Effector memory CD8-positive, alpha-beta T cell (primary cell): ENCODE data around the gene DDX24.

ENCODE experiments used
- ATAC-seq: fragments of 150-1000 bp; cut with Tn5 transposase; replicated peaks from 2 replicates; pipeline ENCODE4 v1.10.0; 2021; ENCODE audit warnings: mild to moderate bottlenecking, moderate library complexity
- DNase-seq, 3 experiments: peaks; one replicate each; pipeline ENCODE4 v3.0.0; 2021
- H3K27ac Mint-ChIP-seq, 2 donors: one replicate each; pipeline ENCODE4 v1.8.0; 2022; ENCODE audit warnings: mild to moderate bottlenecking in 2 of 2, mixed read lengths in 2 of 2, moderate library complexity in 2 of 2
- H3K27me3 Mint-ChIP-seq, 2 donors: one replicate each; pipeline ENCODE4 v1.8.0; 2022; ENCODE audit warnings: mixed read lengths in 2 of 2
- H3K36me3 Mint-ChIP-seq: one replicate; pipeline ENCODE4 v1.8.0; 2022; ENCODE audit warnings: mild to moderate bottlenecking, moderate library complexity, mixed read lengths; ENCODE audit not compliant: insufficient read depth
- H3K4me1 Mint-ChIP-seq, 2 donors: one replicate each; pipeline ENCODE4 v1.8.0; 2022; ENCODE audit warnings: low read depth in 2 of 2, mixed read lengths in 2 of 2
- H3K4me3 Mint-ChIP-seq, 2 donors: one replicate each; pipeline ENCODE4 v1.8.0; 2022; ENCODE audit warnings: mild to moderate bottlenecking in 2 of 2, mixed read lengths in 2 of 2, moderate library complexity in 2 of 2
- H3K9me3 Mint-ChIP-seq, 2 donors: one replicate each; pipeline ENCODE4 v1.8.0; 2022; ENCODE audit warnings: mixed read lengths in 2 of 2

DDX24 gene

DNA sequence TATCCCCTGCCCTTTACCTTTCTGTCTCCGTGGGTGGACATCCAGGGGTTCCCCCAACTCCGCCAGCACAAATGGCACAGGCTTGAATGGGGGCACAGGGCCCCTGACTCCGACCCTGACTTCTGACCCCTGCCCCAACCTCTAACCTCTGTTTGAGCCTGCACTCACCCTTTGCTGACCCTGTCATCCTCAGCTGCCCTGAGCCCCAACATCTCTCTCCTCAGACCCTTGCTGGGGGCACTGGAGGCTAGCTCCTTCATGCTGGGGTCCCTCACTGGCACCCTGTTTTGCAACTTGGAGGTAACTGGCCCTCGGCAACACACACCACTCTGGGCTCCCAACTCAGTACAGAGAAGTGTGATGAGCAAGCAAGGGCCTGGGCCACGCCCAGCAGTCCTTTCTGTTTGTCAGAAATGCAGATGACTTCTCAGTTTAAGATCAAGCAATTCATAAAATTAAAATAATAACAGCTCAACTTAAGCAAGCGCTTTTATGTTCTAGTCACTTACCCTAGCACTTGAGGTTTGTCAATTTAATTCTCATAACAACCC lies 31.6 kb upstream of the DDX24 start:
- Mint-ChIP-seq H3K27me3 (peaks cover 52 to 60% of the 10 kb centered on the region in 2 donors), H3K36me3 (no peaks in the 10 kb centered on the region), H3K4me3 (no peak overlapping the region), H3K9me3 (no peaks in the 10 kb centered on the region), H3K27ac (no peak overlapping the region), H3K4me1 (peaks cover 0 to 4% of the 10 kb centered on the region in 2 donors)
- ATAC-seq = no peak
- no peak for DNase-seq

GRCh38 chr14:94111276-94112095 lies 30.5 kb upstream of the DDX24 start:
- DNase-seq (no peak), ATAC-seq (no peak)
- Mint-ChIP-seq H3K4me3 (no peak overlapping the region), H3K27me3 (peaks cover 41 to 49% of the 10 kb centered on the region in 2 donors), H3K36me3 (no peaks in the 10 kb centered on the region), H3K27ac (no peak overlapping the region), H3K9me3 (no peaks in the 10 kb centered on the region), H3K4me1 (peaks cover 0 to 4% of the 10 kb centered on the region in 2 donors)

DNA sequence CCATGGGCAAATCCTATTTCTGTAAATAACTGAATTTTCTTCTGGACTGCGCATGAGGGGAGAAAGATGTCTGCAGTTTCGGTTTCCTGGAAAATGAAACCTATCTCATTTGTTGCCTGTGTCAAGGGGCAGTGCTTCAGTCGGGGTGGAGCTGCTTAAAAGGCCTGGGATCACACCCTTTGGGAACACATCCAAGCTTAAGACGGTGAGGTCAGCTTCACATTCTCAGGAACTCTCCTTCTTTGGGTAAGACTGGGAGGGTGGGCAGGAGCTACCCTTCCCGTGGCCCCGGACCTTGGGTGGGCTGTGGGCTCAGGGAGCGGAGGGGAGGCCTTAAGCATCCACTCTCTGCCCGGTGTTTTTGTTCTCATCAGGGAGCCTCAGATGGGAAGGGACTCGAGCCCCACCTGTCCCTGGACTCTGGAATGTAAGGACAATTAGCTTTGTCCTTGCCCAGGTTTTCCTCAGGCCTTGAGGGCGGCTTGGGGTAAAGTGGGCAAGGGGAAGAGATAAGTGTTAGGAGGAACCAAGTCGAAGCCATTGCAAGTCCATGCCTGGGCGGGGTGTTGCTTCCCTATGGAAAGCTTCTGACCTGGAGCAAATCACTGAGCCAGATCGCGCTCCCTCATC lies 29.7 kb upstream of the DDX24 start, which contains the start of gene IFI27:
Gene IFI27 (plus strand): TSS at position 185 of the 630 bp plus-strand sequence.
- ATAC-seq (no peak), DNase-seq (no peak)
- Mint-ChIP-seq H3K27me3 (peaks cover 33 to 40% of the 10 kb centered on the region in 2 donors), H3K4me1 (peaks cover 0 to 4% of the 10 kb centered on the region in 2 donors), H3K36me3 (no peaks in the 10 kb centered on the region), H3K4me3 (no peak within 1 kb of the TSS), H3K27ac (no peak within 1 kb of the TSS), H3K9me3 (no peaks in the 10 kb centered on the region)

GRCh38 chr14:94109915-94110250 lies 28.9 kb upstream of the DDX24 start:
- H3K36me3 Mint-ChIP-seq = no peaks in the 10 kb centered on the region
- ATAC-seq (no peak), DNase-seq (no peak)
- peaks cover 27 to 33% of the 10 kb centered on the region in 2 donors for H3K27me3 Mint-ChIP-seq
- peaks cover 0 to 4% of the 10 kb centered on the region in 2 donors for H3K4me1 Mint-ChIP-seq
- no peak overlapping the region for H3K27ac Mint-ChIP-seq
- no peaks in the 10 kb centered on the region for H3K9me3 Mint-ChIP-seq
- no peak overlapping the region for H3K4me3 Mint-ChIP-seq

DNA sequence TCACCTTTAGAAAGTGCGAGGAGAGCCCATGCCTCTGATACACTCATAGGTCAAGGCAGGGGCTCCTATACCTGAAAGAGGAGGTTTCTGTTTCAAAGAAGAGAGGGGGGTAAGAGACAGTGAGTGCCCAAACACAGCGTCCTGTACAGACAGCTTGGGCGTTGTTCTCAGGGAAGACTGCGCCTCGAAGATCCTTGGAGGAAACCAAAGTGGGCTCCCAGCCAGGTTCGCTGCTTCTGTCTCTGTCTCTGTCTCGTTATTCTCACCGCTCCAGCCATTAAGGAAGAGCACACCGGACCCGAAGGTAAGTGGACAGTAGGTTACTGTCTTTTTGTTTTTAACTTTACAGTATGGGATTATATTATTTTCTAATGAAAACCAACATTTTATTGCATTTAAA lies 23.7 kb upstream of the DDX24 start:
- ATAC-seq = no peak
- Mint-ChIP-seq H3K27me3 (no peaks in the 10 kb centered on the region), H3K4me1 (no peaks in the 10 kb centered on the region), H3K9me3 (no peaks in the 10 kb centered on the region), H3K4me3 (no peak overlapping the region), H3K27ac (no peak overlapping the region), H3K36me3 (no peaks in the 10 kb centered on the region)
- no peak for DNase-seq

GRCh38 chr14:94103554-94104150 lies 22.6 kb upstream of the DDX24 start:
- peaks cover 1% of the 10 kb centered on the region for H3K36me3 Mint-ChIP-seq
- no peaks in the 10 kb centered on the region for H3K4me1 Mint-ChIP-seq
- DNase-seq (no peak), ATAC-seq (no peak)
- H3K27me3 Mint-ChIP-seq = no peaks in the 10 kb centered on the region
- H3K9me3 Mint-ChIP-seq = no peaks in the 10 kb centered on the region
- H3K4me3 Mint-ChIP-seq = no peak overlapping the region
- no peak overlapping the region for H3K27ac Mint-ChIP-seq

GRCh38 chr14:94102768-94103482 lies 21.9 kb upstream of the DDX24 start:
- H3K4me3 Mint-ChIP-seq = no peak overlapping the region
- no peaks in the 10 kb centered on the region for H3K9me3 Mint-ChIP-seq
- no peak for DNase-seq
- peaks cover 4% of the 10 kb centered on the region for H3K36me3 Mint-ChIP-seq
- no peaks in the 10 kb centered on the region for H3K4me1 Mint-ChIP-seq
- H3K27ac Mint-ChIP-seq = no peak overlapping the region
- no peaks in the 10 kb centered on the region for H3K27me3 Mint-ChIP-seq
- ATAC-seq = no peak

DNA sequence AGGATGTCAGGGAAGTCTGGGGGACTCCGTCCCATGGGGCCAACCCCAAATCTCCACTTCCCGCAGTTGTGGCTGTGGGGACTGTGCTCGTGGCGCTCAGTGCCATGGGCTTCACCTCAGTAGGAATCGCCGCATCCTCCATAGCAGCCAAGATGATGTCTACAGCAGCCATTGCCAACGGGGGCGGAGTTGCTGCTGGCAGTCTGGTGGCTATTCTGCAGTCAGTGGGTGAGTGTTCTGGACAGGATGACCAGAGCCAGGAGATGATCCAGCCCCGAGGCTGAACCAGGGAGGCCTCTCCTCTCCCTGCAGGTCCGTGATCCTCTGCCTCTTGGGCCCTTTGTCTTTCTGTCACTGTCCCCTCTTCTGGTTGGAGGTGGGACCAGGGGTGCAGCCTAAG lies 20.7 kb upstream of the DDX24 start:
- Mint-ChIP-seq H3K9me3 (no peaks in the 10 kb centered on the region), H3K27ac (no peak overlapping the region), H3K36me3 (peaks cover 4% of the 10 kb centered on the region), H3K4me3 (no peak overlapping the region), H3K27me3 (no peaks in the 10 kb centered on the region), H3K4me1 (no peaks in the 10 kb centered on the region)
- DNase-seq (no peak), ATAC-seq (no peak)

DNA sequence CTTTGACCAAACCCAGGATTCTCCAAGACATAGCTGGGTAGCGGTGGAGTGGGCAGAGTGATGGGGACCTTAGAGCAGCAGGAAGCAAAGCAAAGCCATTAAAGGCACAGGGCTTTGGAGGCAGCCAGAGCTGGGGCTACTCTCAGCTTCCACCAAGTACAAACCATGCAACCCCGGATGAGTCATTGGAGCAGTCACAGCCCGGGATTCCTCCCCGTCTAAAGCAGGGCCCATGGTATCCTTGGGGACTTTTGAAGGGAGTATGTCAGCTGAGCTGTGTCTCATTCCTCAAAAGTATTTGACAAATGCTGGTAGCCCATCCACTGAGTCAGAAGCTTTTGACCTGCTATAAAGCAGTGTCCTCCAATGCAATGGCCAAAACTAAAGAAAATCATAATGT lies 19.8 kb upstream of the DDX24 start:
- Mint-ChIP-seq H3K27me3 (no peaks in the 10 kb centered on the region), H3K4me3 (no peak overlapping the region), H3K4me1 (no peaks in the 10 kb centered on the region), H3K27ac (no peak overlapping the region), H3K36me3 (peaks cover 4% of the 10 kb centered on the region), H3K9me3 (no peaks in the 10 kb centered on the region)
- DNase-seq = no peak
- no peak for ATAC-seq

- no peaks in the 10 kb centered on the region for H3K9me3 Mint-ChIP-seq
- no peak overlapping the region for H3K4me3 Mint-ChIP-seq
- no peak for ATAC-seq
- H3K4me1 Mint-ChIP-seq = no peaks in the 10 kb centered on the region
- H3K27ac Mint-ChIP-seq = no peak overlapping the region
- peaks cover 4% of the 10 kb centered on the region for H3K36me3 Mint-ChIP-seq
- H3K27me3 Mint-ChIP-seq = no peaks in the 10 kb centered on the region
- DNase-seq = no peak
Measured at GRCh38 chr14:94099006-94099405, 18.0 kb upstream of the DDX24 start.

DNA sequence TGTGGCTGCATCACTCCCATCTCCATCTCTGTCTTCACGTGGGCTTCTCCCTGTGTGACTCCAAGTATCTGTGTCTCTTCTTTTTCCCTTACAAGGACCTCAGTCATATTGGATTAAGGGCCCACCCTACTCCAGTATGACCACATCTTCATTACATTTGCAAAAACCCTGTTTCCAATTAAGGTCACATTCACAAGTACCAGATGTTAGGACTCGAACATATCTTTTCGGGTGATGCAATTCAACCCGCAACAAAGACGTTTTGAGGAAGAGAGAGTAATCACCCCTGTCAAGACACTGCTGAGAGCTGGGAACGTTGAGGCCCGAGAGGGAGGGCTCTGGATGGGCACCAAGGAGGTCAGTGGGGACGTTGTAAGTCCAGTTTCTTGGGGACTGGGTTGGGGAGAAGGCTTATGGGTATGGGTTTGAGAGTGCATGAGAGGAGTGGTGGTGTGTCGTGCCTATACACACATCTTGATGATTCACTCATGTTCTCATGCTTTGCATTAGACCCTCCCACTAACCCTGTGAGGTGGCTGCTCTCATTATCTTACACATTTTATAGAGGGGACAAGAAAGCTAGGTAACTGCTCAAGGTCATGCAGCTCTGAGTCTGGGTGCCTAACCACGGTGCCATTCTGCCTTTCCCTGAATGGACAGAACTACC lies 17.5 kb upstream of the DDX24 start:
- no peak overlapping the region for H3K4me3 Mint-ChIP-seq
- no peak for DNase-seq
- ATAC-seq = no peak
- no peaks in the 10 kb centered on the region for H3K27me3 Mint-ChIP-seq
- H3K9me3 Mint-ChIP-seq = no peaks in the 10 kb centered on the region
- H3K27ac Mint-ChIP-seq = no peak overlapping the region
- no peaks in the 10 kb centered on the region for H3K4me1 Mint-ChIP-seq
- peaks cover 4% of the 10 kb centered on the region for H3K36me3 Mint-ChIP-seq

DNA sequence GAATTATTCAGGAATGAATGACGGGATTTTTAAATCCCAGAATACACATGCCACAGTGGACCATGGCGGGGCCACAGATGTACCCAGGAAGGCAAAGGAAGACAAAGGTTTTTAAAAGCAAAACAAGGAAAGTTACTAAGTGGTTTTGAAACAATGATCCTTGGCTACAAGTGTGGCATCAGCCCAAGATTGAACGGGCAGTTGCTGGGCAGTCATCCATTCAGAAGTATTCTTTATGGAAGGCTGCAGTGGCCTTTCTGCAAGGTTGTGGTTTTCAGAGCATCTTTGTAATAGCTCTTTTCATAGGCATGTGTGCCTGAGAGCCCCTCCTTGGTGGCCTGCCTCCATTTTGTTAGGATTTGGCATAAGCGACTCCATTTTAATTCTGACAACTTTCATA lies 16.1 kb upstream of the DDX24 start:
- ATAC-seq (no peak), DNase-seq (no peak)
- Mint-ChIP-seq H3K27me3 (no peaks in the 10 kb centered on the region), H3K27ac (no peak overlapping the region), H3K9me3 (no peaks in the 10 kb centered on the region), H3K4me1 (no peaks in the 10 kb centered on the region), H3K4me3 (no peak overlapping the region), H3K36me3 (peaks cover 4% of the 10 kb centered on the region)

DNA sequence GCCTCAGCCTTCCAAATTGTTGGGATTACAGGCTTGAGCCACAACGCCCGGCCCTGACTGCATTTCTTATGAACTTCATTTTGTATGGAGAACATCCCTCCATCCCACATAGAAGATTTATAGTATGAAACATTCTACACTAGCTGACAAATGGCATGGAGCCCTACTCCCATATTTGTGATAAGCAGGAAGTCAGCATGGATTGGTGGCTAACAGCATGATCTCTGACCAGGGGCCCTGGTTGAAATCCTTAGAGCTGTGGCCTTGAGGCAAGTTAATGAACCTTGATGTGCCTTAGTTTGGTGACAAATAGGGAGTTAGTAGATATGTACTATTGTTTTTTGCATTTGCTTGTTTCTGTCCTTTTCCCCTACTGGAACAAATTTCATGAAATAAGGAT lies 12.4 kb upstream of the DDX24 start:
- Mint-ChIP-seq H3K9me3 (no peaks in the 10 kb centered on the region), H3K27me3 (no peaks in the 10 kb centered on the region), H3K27ac (no peak overlapping the region), H3K36me3 (peaks cover under 1% of the 10 kb centered on the region), H3K4me1 (no peaks in the 10 kb centered on the region), H3K4me3 (no peak overlapping the region)
- ATAC-seq (no peak), DNase-seq (no peak)
